ENCODE data around the gene CEL.
"Not testable (repeated sequence)": the region's sequence is repeated elsewhere in the genome, so short reads cannot be mapped to it uniquely, and the experiment has no call there.

Gene CEL

DNA sequence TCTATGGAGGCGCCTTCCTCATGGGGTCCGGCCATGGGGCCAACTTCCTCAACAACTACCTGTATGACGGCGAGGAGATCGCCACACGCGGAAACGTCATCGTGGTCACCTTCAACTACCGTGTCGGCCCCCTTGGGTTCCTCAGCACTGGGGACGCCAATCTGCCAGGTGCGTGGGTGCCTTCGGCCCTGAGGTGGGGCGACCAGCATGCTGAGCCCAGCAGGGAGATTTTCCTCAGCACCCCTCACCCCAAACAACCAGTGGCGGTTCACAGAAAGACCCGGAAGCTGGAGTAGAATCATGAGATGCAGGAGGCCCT is 3.2 kb downstream of the CEL start:
- no peak for FAIRE-seq

DNA sequence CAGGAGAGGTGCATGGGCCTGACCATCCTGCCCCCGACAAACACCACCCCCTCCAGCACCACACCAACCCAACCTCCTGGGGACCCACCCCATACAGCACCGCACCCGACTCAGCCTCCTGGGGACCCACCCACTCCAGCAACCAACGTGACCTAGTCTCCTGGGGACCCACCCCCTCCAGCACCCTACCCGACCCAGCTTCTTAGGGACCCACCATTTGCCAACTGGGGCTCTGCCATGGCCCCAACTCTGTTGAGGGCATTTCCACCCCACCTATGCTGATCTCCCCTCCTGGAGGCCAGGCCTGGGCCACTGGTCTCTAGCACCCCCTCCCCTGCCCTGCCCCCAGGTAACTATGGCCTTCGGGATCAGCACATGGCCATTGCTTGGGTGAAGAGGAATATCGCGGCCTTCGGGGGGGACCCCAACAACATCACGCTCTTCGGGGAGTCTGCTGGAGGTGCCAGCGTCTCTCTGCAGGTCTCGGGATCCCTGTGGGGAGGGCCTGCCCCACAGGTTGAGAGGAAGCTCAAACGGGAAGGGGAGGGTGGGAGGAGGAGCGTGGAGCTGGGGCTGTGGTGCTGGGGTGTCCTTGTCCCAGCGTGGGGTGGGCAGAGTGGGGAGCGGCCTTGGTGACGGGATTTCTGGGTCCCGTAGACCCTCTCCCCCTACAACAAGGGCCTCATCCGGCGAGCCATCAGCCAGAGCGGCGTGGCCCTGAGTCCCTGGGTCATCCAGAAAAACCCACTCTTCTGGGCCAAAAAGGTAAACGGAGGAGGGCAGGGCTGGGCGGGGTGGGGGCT is 4.6 kb downstream of the CEL start:
- no peak for FAIRE-seq

DNA sequence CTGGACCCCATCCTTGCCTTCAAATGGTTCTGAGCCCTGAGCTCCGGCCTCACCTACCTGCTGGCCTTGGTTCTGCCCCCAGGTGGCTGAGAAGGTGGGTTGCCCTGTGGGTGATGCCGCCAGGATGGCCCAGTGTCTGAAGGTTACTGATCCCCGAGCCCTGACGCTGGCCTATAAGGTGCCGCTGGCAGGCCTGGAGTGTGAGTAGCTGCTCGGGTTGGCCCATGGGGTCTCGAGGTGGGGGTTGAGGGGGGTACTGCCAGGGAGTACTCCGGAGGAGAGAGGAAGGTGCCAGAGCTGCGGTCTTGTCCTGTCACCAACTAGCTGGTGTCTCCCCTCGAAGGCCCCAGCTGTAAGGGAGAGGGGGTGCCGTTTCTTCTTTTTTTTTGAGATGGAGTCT is 5.2 kb downstream of the CEL start:
- no peak for FAIRE-seq

DNA sequence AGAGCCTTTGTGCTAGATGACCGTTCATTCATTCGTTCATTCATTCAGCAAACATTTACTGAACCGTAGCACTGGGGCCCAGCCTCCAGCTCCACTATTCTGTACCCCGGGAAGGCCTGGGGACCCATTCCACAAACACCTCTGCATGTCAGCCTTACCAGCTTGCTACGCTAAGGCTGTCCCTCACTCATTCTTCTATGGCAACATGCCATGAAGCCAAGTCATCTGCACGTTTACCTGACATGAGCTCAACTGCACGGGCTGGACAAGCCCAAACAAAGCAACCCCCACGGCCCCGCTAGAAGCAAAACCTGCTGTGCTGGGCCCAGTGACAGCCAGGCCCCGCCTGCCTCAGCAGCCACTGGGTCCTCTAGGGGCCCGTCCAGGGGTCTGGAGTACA is 6.0 kb downstream of the CEL start:
- FAIRE-seq: no peak

DNA sequence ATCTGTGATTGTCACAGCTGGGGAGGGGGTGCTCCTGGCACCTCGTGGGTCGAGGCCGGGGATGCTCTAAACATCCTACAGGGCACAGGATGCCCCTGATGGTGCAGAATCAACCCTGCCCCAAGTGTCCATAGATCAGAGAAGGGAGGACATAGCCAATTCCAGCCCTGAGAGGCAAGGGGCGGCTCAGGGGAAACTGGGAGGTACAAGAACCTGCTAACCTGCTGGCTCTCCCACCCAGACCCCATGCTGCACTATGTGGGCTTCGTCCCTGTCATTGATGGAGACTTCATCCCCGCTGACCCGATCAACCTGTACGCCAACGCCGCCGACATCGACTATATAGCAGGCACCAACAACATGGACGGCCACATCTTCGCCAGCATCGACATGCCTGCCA is 6.7 kb downstream of the CEL start:
- not testable (repeated sequence) for FAIRE-seq

DNA sequence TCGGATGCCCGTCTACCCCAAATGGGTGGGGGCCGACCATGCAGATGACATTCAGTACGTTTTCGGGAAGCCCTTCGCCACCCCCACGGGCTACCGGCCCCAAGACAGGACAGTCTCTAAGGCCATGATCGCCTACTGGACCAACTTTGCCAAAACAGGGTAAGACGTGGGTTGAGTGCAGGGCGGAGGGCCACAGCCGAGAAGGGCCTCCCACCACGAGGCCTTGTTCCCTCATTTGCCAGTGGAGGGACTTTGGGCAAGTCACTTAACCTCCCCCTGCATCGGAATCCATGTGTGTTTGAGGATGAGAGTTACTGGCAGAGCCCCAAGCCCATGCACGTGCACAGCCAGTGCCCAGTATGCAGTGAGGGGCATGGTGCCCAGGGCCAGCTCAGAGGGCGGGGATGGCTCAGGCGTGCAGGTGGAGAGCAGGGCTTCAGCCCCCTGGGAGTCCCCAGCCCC is 8.8 kb downstream of the CEL start:
- not testable (repeated sequence) for FAIRE-seq

DNA sequence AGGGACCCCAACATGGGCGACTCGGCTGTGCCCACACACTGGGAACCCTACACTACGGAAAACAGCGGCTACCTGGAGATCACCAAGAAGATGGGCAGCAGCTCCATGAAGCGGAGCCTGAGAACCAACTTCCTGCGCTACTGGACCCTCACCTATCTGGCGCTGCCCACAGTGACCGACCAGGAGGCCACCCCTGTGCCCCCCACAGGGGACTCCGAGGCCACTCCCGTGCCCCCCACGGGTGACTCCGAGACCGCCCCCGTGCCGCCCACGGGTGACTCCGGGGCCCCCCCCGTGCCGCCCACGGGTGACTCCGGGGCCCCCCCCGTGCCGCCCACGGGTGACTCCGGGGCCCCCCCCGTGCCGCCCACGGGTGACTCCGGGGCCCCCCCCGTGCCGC is 9.2 kb downstream of the CEL start:
- not testable (repeated sequence) for FAIRE-seq

DNA sequence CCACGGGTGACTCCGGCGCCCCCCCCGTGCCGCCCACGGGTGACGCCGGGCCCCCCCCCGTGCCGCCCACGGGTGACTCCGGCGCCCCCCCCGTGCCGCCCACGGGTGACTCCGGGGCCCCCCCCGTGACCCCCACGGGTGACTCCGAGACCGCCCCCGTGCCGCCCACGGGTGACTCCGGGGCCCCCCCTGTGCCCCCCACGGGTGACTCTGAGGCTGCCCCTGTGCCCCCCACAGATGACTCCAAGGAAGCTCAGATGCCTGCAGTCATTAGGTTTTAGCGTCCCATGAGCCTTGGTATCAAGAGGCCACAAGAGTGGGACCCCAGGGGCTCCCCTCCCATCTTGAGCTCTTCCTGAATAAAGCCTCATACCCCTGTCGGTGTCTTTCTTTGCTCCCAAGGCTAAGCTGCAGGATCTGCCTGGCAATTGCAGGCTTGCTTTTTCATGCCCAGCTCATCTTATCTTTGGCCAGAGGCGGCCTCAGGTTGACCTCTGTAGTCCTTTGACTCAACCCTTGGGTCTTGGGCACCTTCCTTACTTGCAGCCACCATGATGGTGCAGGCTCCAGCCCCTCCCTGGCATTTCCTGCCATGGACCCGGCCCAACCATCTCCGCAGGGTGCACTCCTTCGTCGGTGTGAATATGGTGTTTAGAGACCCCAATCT is 9.8 kb downstream of the CEL start:
- FAIRE-seq: no peak

DNA sequence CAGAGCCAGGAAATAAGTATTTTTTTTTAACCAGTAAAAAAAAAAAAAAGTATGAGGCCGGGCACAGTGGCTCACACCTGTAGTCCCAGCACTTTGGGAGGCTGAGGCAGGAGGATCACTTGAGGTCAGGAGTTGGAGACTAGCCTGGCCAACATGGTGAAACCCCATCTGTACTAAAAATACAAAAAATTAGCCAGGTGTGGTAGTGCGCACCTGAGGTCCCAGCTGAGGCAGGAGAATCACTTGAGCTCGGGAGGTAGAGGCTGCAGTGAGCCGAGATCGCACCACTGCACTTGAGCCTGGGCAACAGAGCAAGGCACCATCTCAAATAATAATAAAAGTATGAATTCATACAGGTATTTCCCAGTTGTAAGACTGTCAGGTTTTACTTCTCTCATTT is 10.4 kb downstream of the CEL start:
- FAIRE-seq: not testable (repeated sequence)

DNA sequence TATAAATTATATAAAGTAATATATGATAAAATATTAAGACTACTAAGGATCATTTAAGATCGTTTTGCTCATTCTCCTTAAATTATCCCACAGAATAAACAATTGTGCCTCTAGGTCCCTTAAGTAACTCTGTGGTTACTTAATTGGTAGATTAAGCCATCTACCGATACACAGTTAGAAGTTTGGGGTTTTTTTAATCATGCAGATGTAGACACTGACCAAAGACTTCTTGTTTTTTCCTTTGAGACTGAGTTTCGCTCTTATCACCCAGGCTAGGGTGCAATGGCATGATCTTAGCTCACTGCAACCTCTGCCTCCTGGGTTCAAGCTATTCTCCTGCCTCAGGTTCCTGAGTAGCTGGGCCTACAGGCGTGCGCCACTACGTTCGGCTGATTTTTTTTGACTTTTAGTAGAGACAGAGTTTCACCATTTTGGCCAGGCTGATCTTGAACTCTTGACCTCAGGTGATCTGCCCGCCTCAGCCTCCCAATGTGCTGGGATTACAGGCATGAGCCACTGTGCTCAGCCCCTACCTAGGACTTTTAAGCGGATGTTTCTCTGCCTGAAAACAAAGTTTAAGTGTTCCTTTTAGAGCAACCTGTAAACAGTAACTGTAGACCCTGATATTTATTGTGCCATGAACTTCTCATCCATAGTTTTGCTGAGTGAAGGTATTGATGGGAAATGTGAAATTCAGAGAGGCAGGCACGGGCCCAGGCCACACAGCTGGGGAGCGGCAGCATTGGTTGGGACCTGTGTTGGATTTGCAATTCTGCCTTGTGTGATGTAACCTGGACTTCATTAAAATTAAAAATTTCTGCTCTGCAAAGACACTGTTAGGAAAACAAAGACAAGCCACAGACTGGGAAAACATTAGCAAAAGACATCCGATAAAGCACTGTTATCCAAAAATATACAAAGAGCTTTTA is 11.6 kb downstream of the CEL start:
- no peak for FAIRE-seq

DNA sequence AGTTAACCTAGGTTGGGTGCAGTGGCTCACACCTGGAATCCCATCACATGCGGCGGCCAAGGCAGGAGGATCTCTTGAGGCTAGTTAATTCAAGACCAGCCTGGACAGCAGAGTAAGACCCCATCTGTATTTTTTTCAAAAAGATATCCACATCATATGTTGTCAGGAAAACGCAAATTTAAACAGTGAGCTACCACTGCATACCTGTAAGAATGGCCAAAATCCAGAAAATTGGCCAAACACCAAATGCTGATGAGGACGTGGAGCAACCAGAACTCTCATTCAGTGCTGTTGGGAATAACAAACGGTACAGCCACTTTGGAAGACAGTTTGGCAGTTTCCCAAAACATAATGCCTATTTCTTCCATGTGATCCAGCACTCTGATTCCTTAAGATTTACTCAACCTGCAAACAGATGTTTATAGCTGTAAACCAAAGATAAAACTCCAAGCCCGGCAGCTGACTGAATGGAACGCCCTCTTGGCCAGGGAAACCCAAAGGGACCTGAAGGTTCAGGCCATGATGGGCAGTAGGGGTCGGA is 12.4 kb downstream of the CEL start:
- FAIRE-seq: no peak

DNA sequence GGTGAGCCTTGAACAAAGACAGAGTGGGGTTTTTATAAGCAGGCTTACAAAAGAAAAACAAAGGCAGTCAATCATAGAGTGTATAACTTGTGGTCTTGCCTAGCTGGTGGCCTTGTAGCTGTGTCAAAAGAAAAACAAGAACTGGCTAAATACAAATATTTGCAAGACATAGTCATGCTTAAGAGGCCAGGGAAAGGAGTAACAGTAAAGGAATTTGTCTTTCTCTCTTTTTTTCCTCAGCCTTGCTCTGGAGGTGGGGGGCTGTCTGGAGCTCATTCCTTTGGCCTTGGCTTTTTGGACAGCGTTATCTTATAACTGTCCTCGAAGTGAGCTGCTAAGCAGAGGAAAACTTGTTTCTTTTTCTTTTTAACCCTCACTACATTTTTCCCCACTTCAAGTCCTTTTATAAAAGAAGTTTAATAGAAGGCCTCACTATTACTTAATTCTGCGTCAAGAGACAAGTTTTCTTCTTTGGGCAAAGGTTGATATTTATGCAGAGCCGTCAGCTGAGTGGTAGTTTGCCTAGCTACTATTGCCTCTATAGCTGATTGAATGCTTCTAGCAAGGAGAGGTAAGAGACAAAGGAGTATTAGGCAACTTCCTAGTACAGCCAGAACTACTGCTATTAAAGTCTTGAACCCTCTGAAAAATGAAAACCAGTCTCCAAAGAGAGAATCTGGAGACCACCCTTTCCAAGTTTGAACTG is 14.3 kb downstream of the CEL start:
- no peak for FAIRE-seq

DNA sequence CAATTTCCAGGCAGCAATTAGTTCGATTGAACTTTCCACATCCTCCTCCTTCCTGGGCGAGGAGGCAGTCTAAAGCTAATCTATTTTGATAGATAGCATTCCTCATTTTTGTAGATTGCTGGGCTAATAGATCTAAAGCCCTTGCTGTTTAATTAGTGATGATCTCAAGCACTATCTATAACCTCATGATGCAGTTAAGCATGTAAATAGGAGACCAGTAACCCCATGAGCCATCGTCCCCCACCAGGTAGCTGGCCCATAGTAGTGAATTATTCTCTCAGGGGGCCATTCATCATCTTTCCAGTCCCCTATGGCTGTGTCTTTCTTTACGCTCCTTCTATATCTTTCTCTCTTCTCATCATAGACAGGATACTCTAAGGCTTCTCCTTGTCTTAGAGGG is 14.9 kb downstream of the CEL start:
- no peak for FAIRE-seq

DNA sequence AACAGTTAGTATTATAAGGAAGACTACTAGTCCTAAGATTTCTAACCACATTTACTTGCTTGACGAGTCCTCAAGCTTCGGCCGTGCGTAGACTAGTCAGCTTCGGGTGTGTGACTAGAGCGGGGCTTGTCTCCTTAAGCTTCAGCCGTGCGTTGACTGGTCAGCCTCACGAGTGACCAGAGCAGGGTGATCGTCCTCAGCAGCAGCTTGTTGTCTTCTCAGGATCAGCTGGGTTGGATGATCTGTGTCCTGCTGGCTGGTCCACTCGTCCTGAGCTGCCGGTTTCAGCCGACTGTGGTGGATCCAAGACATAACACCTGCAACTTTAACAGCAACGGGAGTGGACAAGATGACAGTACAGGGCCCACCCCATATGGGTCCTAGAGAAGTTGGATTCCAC is 16.7 kb downstream of the CEL start:
- FAIRE-seq: no peak

DNA sequence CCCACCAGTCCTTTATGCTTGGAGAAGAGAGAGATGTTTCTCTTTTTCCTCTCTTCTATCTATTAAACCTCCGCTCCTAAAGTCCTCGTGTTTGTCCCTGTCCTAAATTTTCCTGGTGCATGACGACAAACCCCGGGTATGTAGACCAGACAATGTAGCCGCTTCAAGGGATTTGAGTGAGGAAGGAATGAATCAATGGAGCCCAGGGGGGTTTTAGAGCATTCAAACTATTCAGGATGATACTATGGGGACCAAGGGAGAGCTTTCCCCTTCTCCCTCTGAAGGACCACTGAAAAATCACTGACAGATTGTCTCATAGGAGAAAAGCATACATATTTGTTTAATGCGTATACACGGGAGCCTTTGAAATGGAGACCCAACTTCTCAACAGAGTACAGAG is 18.4 kb downstream of the CEL start:
- FAIRE-seq: no peak

DNA sequence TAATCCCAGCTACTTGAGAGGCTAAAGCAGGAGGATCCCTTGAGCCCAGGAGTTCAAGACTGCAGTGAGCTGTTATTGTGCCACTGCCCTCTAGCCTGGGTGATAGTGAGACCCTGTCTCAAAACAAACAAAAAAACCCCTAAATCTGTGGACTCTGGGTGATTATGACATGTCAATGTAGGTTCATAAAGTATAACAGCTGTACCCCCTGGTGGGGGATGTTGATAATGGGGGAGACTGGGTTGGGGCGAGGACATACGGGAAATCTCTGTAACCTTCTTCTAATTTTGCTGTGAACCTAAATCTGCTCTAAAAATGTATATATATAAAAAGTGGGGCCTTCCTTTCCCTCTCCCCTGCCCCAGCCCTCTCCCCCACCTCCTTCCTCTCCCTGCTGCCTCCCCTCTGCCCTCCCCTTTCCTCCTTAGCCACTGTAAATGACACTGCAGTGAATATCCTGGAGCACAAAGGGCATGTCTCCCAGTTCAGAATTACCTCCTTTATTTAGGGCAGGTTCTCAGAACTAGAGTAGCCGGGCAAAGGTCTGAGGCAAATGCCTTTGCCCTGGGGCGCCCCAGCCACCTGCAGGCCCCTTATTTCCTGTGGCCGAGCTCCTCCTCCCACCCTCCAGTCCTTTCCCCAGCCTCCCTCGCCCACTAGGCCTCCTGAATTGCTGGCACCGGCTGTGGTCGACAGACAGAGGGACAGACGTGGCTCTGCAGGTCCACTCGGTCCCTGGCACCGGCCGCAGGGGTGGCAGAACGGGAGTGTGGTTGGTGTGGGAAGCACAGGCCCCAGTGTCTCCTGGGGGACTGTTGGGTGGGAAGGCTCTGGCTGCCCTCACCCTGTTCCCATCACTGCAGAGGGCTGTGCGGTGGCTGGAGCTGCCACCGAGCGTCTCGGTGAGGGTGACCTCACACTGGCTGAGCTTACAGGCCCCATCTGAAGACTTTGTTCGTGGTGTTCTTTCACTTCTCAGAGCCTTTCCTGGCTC is 19.3 kb downstream of the CEL start:
- not testable (repeated sequence) for FAIRE-seq

DNA sequence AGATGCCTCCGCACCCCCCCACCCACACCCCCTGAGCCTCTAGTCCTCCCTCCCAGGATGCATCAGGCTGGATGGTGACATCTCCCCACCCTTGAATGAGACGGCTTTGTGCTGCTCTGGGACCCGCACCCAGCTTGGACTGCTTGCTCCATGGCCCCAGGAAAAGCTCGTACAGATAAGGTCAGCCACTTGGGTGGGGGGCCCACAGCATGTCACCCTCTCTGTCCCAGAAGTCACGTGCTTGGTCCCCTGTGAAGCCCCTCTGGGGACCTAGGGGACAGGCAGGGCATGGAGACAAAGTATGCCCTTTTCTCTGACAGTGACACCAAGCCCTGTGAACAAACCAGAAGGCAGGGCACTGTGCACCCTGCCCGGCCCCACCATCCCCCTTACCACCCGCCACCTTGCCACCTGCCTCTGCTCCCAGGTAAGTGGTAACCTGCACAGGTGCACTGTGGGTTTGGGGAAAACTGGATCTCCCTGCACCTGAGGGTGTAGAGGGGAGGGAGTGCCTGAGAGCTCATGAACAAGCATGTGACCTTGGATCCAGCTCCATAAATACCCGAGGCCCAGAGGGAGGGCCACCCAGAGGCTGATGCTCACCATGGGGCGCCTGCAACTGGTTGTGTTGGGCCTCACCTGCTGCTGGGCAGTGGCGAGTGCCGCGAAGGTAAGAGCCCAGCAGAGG is 20.3 kb downstream of the CEL start:
- FAIRE-seq: not testable (repeated sequence)

DNA sequence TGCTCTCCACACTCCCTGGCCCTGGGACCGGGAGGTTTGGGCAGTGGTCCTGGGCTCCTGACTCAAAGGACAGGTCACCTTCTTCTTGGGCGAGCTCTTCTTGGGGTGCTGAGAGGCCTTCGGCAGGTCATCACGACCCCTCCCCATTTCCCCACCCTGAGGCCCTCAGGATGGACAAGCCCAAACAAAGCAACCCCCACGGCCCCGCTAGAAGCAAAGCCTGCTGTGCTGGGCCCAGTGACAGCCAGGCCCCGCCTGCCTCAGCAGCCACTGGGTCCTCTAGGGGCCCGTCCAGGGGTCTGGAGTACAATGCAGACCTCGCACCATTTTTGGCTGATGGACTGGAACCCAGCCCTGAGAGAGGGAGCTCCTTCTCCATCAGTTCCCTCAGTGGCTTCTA is 21.9 kb downstream of the CEL start:
- not testable (repeated sequence) for FAIRE-seq

DNA sequence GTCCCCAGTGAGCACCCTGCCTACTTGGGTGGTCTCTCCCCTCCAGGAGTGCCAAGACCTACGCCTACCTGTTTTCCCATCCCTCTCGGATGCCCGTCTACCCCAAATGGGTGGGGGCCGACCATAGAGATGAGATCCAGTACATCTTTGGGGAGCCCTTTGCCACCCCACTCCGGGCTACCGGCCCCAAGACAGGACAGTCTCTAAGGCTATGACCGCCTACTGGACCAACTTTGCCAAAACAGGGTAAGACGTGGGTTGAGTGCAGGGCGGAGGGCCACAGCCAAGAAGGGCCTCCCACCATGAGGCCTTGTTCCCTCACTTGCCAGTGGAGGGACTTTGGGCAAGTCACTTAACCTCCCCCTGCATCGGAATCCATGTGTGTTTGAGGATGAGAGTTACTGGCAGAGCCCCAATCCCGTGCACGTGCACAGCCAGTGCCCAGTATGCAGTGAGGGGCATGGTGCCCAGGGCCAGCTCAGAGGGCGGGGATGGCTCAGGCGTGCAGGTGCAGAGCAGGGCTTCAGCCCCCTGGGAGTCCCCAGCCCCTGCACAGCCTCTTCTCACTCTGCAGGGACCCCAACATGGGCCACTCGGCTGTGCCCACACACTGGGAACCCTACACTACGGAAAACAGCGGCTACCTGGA is 24.6 kb downstream of the CEL start:
- not testable (repeated sequence) for FAIRE-seq

DNA sequence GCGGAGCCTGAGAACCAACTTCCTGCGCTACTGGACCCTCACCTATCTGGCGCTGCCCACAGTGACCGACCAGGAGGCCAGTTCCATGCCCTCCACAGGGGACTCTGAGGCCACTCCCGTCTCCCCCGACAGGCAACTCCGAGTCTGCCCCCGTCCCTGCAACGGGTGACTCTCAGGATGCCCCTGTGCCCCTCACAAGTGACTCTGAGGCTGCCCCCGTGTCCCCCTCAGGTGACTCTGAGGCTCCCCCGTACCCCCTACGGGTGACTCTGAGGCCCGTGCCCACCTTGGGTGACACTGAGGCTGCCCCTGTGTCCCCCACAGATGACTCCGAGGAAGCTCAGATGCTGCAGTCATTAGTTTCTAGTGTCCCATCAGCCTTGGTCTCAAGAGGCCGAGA is 25.1 kb downstream of the CEL start:
- FAIRE-seq: no peak
